ENCODE measurements around the gene LDLRAD1.
"Not testable (repeated sequence)": the region's sequence is repeated elsewhere in the genome, so short reads cannot be mapped to it uniquely, and the experiment has no call there.

LDLRAD1 gene

DNA sequence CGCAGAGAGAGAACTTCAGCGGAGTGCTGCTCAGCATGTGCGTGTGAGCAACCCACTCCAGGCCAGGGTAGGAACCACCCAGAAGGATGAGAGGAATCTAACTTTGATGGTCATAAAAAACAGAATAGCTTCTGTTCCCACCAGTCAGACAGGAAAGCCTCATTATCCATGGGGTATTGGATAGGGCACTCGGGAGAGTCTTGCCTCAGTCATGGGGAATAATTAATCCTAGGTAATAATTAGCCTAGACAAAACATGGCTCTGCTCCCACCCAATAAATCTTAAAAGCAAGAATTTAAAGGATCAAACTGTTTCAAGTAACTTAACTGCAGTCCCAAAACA lies 35.3 kb downstream of the LDLRAD1 start:
- POLR2A ChIA-PET: no interaction called here
- CTCF ChIA-PET: interaction anchor here (0.6 kb wide), 1 partner anchor 1747 kb away, joined by 3 read pairs; no protein-coding TSS in a partner anchor
- TF ChIP-seq, protein P1, sequence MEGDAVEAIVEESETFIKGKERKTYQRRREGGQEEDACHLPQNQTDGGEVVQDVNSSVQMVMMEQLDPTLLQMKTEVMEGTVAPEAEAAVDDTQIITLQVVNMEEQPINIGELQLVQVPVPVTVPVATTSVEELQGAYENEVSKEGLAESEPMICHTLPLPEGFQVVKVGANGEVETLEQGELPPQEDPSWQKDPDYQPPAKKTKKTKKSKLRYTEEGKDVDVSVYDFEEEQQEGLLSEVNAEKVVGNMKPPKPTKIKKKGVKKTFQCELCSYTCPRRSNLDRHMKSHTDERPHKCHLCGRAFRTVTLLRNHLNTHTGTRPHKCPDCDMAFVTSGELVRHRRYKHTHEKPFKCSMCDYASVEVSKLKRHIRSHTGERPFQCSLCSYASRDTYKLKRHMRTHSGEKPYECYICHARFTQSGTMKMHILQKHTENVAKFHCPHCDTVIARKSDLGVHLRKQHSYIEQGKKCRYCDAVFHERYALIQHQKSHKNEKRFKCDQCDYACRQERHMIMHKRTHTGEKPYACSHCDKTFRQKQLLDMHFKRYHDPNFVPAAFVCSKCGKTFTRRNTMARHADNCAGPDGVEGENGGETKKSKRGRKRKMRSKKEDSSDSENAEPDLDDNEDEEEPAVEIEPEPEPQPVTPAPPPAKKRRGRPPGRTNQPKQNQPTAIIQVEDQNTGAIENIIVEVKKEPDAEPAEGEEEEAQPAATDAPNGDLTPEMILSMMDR (IDR thresholded peaks at IDR 0.05; ENCODE audit: control extremely low read depth, extremely low read depth, low read depth, missing control alignments): no peak
- no peak for DNase-seq (ENCODE audit: extremely low spot score)

- POLR2A ChIA-PET: no interaction called here
- CTCF ChIA-PET: no interaction called here
- no peak for DNase-seq (ENCODE audit: extremely low spot score)
- TF ChIP-seq, protein P1 (IDR thresholded peaks at IDR 0.05; ENCODE audit: control extremely low read depth, extremely low read depth, low read depth, missing control alignments): no peak
Measured at GRCh38 chr1:53982034-53982762, 35.8 kb downstream of the LDLRAD1 start.

GRCh38 chr1:53981220-53981619 lies 36.8 kb downstream of the LDLRAD1 start:
- ChIA-PET CTCF (no interaction called here), POLR2A (no interaction called here)
- DNase-seq (ENCODE audit: extremely low spot score): no peak
- TF ChIP-seq, protein P1 (IDR thresholded peaks at IDR 0.05; ENCODE audit: control extremely low read depth, extremely low read depth, low read depth, missing control alignments): no peak

- POLR2A ChIA-PET: no interaction called here
- TF ChIP-seq, protein P1 (IDR thresholded peaks at IDR 0.05; ENCODE audit: control extremely low read depth, extremely low read depth, low read depth, missing control alignments): no peak
- no peak for DNase-seq (ENCODE audit: extremely low spot score)
Measured at GRCh38 chr1:53979712-53980450, 38.1 kb downstream of the LDLRAD1 start.

DNA sequence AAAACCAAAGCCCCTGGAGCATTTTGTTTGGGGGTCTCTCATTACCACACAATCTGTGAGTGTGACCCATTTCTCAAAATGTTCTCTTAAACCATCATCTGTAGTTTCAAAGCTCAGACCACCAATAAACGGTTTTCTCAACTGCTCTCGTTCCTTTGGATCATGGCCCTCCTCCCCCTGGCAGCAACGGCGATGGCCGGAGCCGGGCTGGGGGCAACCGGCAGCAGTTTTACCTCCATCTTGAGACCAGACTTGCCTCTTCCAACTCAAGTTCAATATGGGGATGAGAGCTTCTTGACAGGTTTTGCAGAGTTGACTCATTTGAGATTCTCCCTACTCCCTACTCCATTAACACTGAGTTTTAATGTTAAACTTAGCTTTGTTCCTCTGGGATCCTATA lies 42.1 kb downstream of the LDLRAD1 start:
- TF ChIP-seq, protein P1 (IDR thresholded peaks at IDR 0.05; ENCODE audit: control extremely low read depth, extremely low read depth, low read depth, missing control alignments): no peak
- ChIA-PET POLR2A (no interaction called here), CTCF (interaction anchor here (0.9 to 3.9 kb wide), 4 partner anchors 16 to 769 kb away, joined by 3 to 15 read pairs (median 3); no protein-coding TSS in a partner anchor)
- no peak for DNase-seq (ENCODE audit: extremely low spot score)

More at GRCh38 chr1:53979712-53980450, 38.1 kb downstream of the LDLRAD1 start:
- CTCF ChIA-PET: interaction anchor here (0.8 to 1.0 kb wide), 3 partner anchors 14 to 119 kb away, joined by 3 to 5 read pairs (median 3); no protein-coding TSS in a partner anchor

- POLR2A ChIA-PET: no interaction called here
- CTCF ChIA-PET: interaction anchor here (1.0 to 4.6 kb wide), 3 partner anchors 8 to 93 kb away, joined by 3 to 22 read pairs (median 4); no protein-coding TSS in a partner anchor
- no peak for DNase-seq (ENCODE audit: extremely low spot score)
- TF ChIP-seq, protein P1 (IDR thresholded peaks at IDR 0.05; ENCODE audit: control extremely low read depth, extremely low read depth, low read depth, missing control alignments): no peak
Measured at GRCh38 chr1:53971718-53972117, 46.3 kb downstream of the LDLRAD1 start.

DNA sequence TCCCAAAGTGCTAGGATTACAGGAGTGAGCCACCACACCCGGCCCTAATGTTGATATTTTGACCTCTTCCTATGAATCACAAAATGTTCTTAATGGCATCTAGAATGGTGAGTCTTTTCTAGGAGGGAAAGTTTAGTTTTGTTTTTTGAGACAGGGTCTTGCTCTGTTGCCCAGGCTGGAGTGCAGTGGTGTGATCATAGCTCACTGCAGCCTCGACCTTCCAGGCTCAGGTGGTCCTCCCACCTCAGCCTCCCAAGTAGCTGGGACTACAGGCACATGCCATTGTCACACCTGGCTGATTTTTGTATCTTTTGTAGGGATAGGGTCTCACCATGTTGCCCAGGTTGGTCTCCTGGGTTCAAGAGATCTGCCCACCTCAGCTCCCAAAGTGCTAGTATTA lies 48.7 kb downstream of the LDLRAD1 start:
- DNase-seq (ENCODE audit: extremely low spot score); POLR2A ChIA-PET: not testable (repeated sequence)
- CTCF ChIA-PET: interaction anchor here (1.5 to 4.6 kb wide), 3 partner anchors 10 to 108 kb away, joined by 6 to 22 read pairs (median 6); no protein-coding TSS in a partner anchor

All from GM10248 (cell line).